K562 (cell line): Measurements from ENCODE around the gene TNPO2. TPM values are rescaled to one million over a fixed set of nuclear protein-coding genes. Genes with fewer than 3 reads are reported as not detected.

Experiments used
- CREBBP ChIP-seq: IDR thresholded peaks from one replicate; pipeline ENCODE4 v1.6.1; 2012; ENCODE audit warnings: low read depth, mild to moderate bottlenecking, control low read depth, inconsistent platforms, low read length
- ELF1 ChIP-seq: fragments of 200-800 bp; sonication (Bioruptor generic); IDR thresholded peaks from 2 replicates; pipeline ENCODE4 v1.6.1; 2016; ENCODE audit warnings: missing genetic modification characterization, missing compliant biosample characterization
- FOXJ2 ChIP-seq: fragments of 200-800 bp; sonication (Bioruptor generic); IDR thresholded peaks from 2 replicates; pipeline ENCODE4 v1.6.1; 2016; ENCODE audit warnings: missing genetic modification characterization, missing compliant biosample characterization
- HEY1 ChIP-seq: fragments of 250-450 bp; sonication (Bioruptor Pico); IDR thresholded peaks from 2 replicates; pipeline ENCODE4 v1.5.0; 2020; ENCODE audit warnings: mild to moderate bottlenecking, moderate library complexity, borderline replicate concordance
- HMG20A ChIP-seq: fragments of 450-650 bp; formaldehyde crosslinking; conservative IDR thresholded peaks from 2 replicates; pipeline ENCODE4 v1.4.0; 2020; ENCODE audit warnings: mild to moderate bottlenecking, mixed read lengths
- MECOM ChIP-seq: fragments of 250-450 bp; sonication (Bioruptor Pico); IDR thresholded peaks from 2 replicates; pipeline ENCODE4 v1.8.0; 2022; ENCODE audit warnings: inconsistent platforms
- MEIS2 ChIP-seq: fragments of 450-650 bp; IDR thresholded peaks from 2 replicates; pipeline ENCODE4 v1.6.1; 2014; ENCODE audit warnings: mild to moderate bottlenecking; ENCODE audit not compliant: partially characterized antibody
- NFRKB ChIP-seq: fragments of 450-650 bp; IDR thresholded peaks from 2 replicates; pipeline ENCODE4 v1.6.1; 2016; ENCODE audit warnings: low read depth
- TFAM ChIP-seq: fragments of 250-450 bp; sonication (Bioruptor Pico); conservative IDR thresholded peaks from 2 replicates; pipeline ENCODE4 v1.5.0; 2021; ENCODE audit warnings: mild to moderate bottlenecking, moderate library complexity
- YY1 ChIP-seq, 3 experiments: IDR thresholded peaks; 2 replicates each; pipeline ENCODE4 v1.6.1; 2011; ENCODE audit warnings: low read length in 2 of 3, mild to moderate bottlenecking in 2 of 3, moderate library complexity in 2 of 3, borderline replicate concordance in 1 of 3, control low read depth in 1 of 3, low read depth in 1 of 3; ENCODE audit not compliant: insufficient read depth in 3 of 3, insufficient replicate concordance in 2 of 3, control insufficient read depth in 1 of 3, insufficient read length in 1 of 3; ENCODE audit errors: extremely low read depth in 1 of 3
- ZBED1 ChIP-seq: IDR thresholded peaks from 2 replicates; pipeline ENCODE4 v1.6.1; 2014
- ZEB2 ChIP-seq: fragments of 450-650 bp; IDR thresholded peaks from 2 replicates; pipeline ENCODE4 v1.6.1; 2016
- ZFP1 ChIP-seq: fragments of 450-650 bp; formaldehyde crosslinking; IDR thresholded peaks from 2 replicates; pipeline ENCODE4 v1.4.0; 2020; ENCODE audit warnings: mild to moderate bottlenecking, mixed read lengths
- ZFP36 ChIP-seq: fragments of 150-350 bp; IDR thresholded peaks from 2 replicates; pipeline ENCODE4 v1.6.1; 2018; ENCODE audit warnings: low read length, low read depth; ENCODE audit not compliant: partially characterized antibody
- ZFX ChIP-seq: sonication (generic); formaldehyde crosslinking; IDR thresholded peaks from 2 replicates; pipeline ENCODE4 v1.8.0; 2022; ENCODE audit warnings: mild to moderate bottlenecking, missing genetic modification reagents, moderate library complexity
- ZNF24 ChIP-seq: fragments of 450-650 bp; IDR thresholded peaks from 2 replicates; pipeline ENCODE4 v1.6.1; 2016
- ZNF263 ChIP-seq: sonication (generic); formaldehyde crosslinking; IDR thresholded peaks from 2 replicates; pipeline ENCODE4 v1.8.0; 2022; ENCODE audit warnings: mild to moderate bottlenecking, missing genetic modification reagents, borderline replicate concordance
- ZNF274 ChIP-seq: IDR thresholded peaks from 2 replicates; pipeline ENCODE4 v1.6.1; 2011; ENCODE audit warnings: low read depth, mild to moderate bottlenecking, low read length, moderate library complexity, borderline replicate concordance
- polyA plus RNA-seq, 8 experiments: library from polyadenylated mRNA; depleted of rRNA in 4 of 8; stranded (reverse) in 5 of 8; unstranded in 3 of 8; fragments of >200 nt; fragmentation: Nextera tagmentation in 2 of 8; fragmentation: Illumina TruSeq in 1 of 8; extraction: Ambion mirVana in 2 of 8; extraction: Trizol in 1 of 8; gene quantifications; 2 replicates each; pipeline versions ENCODE4 v1.2.1 to v1.2.3, GENCODE V29; 2011 to 2014; ENCODE audit warnings: inconsistent platforms in 1 of 8, missing spikeins in 1 of 8
- total RNA-seq, 7 experiments: library from RNA; depleted of rRNA in 6 of 7; stranded (reverse); fragments of >200 nt in 6 of 7; fragmentation: Illumina TruSeq in 2 of 7; extraction: Trizol in 2 of 7; gene quantifications; 2 replicates each; pipeline versions ENCODE4 v1.2.1 to v1.2.3, GENCODE V29; 2011 to 2021; ENCODE audit warnings: low replicate concordance in 1 of 7
- TF ChIP-seq, protein P1 (sequence below), 2 experiments: fragments of 250-450 bp in 1 of 2; fragments of 450-650 bp in 1 of 2; sonication (Bioruptor Pico) in 1 of 2; IDR thresholded peaks; 2 replicates each; pipeline versions ENCODE4 v1.6.1 to v1.8.0; 2016 to 2021; ENCODE audit warnings: mild to moderate bottlenecking in 2 of 2, moderate library complexity in 2 of 2, missing compliant biosample characterization in 1 of 2, missing genetic modification characterization in 1 of 2
- TF ChIP-seq, protein P2 (sequence below): fragments of 250-450 bp; sonication (Bioruptor Pico); IDR thresholded peaks from 2 replicates; pipeline ENCODE4 v1.8.0; 2021; ENCODE audit warnings: mild to moderate bottlenecking, moderate library complexity
- TF ChIP-seq, protein P3 (sequence below), 2 experiments: IDR thresholded peaks in 1 of 2; conservative IDR thresholded peaks in 1 of 2; 2 replicates each; pipeline ENCODE4 v1.6.1; 2016; ENCODE audit warnings: low read depth in 2 of 2, mild to moderate bottlenecking in 1 of 2, missing compliant biosample characterization in 1 of 2, missing genetic modification characterization in 1 of 2, moderate library complexity in 1 of 2
- TF ChIP-seq, protein P4 (sequence below): fragments of 250-450 bp; sonication (Bioruptor Pico); IDR thresholded peaks from 2 replicates; pipeline ENCODE4 v1.6.1; 2021; ENCODE audit warnings: mild to moderate bottlenecking

TNPO2 gene
- total and polyA plus RNA-seq, 9 of the 15 experiments (the other 6 are each of a cell fraction or from before 2014, with no cell fraction given) = 6.0 to 126 (median 53.8) TPM

DNA sequence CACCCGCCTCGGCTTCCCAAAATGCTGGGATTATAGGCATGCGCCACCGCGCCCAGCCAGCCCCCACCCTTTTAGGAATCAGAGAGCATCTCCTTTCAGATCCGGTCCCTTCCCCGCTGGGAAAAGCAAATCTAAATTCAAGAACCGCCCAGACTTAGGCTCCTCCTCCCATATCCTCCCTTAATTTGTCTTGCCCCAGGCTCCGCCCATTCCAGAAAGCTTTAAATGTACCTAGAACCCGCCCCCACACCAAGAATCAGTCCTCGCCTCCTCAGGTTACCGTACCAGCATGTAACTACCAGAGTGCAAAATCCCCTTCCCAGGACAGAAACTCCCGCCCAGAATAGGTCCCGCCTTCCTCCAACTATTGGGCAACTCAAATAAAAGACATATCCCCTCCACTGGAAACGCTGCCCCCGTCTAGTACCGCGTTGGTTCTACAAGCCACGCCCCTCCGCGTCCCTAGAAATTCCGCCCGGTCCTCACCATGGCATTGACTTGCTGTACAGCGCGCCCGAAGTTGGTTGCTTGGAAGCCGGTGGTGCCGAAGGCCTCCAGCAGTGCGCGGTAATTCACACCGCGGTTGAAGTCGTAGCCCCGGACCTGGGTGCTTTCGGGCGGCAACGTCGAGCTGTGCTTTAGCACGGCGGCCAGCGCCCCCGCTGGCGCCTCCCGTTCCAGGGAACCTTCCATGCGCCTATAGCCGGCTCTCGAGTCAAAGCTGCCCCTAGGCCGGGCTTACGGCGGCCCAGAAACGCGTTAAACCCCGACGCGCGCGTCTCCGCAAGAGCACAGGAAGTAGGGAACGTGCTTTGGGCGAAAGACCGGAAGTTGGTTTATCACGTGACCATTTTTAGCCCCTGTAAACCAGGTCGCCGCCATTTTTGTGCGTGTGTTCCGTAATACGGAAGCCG lies 42.4 kb downstream of the TNPO2 start, which contains the start of gene DHPS (continued):
- TF ChIP-seq ELF1 = peak; percentile 93
- TF ChIP-seq MEIS2 = peak; percentile 51
- TF ChIP-seq ZEB2 = 0 out of 2 replicates have a peak, but pooled peaks have one; percentile 10
- TF ChIP-seq ZFP36 = no peak
- TF ChIP-seq ZFP1 = no peak
- TF ChIP-seq, protein P1, sequence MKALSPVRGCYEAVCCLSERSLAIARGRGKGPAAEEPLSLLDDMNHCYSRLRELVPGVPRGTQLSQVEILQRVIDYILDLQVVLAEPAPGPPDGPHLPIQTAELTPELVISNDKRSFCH (CRISPR knock-in tag; IDR thresholded peaks at IDR 0.05) = no peak
- TF ChIP-seq, protein P1 (tag; IDR thresholded peaks at IDR 0.05) = 0 out of 2 replicates have a peak, but pooled peaks have one; percentile 51
- TF ChIP-seq ZNF274 = no peak
- TF ChIP-seq, protein P2, sequence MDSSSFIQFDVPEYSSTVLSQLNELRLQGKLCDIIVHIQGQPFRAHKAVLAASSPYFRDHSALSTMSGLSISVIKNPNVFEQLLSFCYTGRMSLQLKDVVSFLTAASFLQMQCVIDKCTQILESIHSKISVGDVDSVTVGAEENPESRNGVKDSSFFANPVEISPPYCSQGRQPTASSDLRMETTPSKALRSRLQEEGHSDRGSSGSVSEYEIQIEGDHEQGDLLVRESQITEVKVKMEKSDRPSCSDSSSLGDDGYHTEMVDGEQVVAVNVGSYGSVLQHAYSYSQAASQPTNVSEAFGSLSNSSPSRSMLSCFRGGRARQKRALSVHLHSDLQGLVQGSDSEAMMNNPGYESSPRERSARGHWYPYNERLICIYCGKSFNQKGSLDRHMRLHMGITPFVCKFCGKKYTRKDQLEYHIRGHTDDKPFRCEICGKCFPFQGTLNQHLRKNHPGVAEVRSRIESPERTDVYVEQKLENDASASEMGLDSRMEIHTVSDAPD (CRISPR knock-in tag) = no peak
- peak; percentile 60; the same call in 1 of the 2 replicates for TF ChIP-seq ZNF263 (CRISPR knock-in tag)
- no peak for TF ChIP-seq ZBED1
- no peak for TF ChIP-seq HMG20A (CRISPR knock-in tag)
- peak; percentile 80 to 97 (median 95) for TF ChIP-seq YY1 (IDR thresholded peaks at IDR 0.05; ENCODE audit: borderline replicate concordance in 1 of 3, control insufficient read depth in 1 of 3, extremely low read depth in 1 of 3, insufficient read depth in 3 of 3, insufficient read length in 1 of 3, insufficient replicate concordance in 2 of 3, low read depth in 1 of 3, low read length in 2 of 3)
- no peak for TF ChIP-seq TFAM (CRISPR knock-in tag)
- TF ChIP-seq, protein P3, sequence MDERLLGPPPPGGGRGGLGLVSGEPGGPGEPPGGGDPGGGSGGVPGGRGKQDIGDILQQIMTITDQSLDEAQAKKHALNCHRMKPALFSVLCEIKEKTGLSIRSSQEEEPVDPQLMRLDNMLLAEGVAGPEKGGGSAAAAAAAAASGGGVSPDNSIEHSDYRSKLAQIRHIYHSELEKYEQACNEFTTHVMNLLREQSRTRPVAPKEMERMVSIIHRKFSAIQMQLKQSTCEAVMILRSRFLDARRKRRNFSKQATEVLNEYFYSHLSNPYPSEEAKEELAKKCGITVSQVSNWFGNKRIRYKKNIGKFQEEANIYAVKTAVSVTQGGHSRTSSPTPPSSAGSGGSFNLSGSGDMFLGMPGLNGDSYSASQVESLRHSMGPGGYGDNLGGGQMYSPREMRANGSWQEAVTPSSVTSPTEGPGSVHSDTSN (CRISPR knock-in tag; IDR thresholded peaks at IDR 0.05; ENCODE audit: low read depth) = no peak
- TF ChIP-seq, protein P3 (tag; conservative IDR thresholded peaks at IDR 0.05; ENCODE audit: low read depth) = no peak
- no peak for TF ChIP-seq ZNF24
- peak; percentile 71; the same call in 1 of the 2 replicates for TF ChIP-seq NFRKB
- peak; percentile 91 for TF ChIP-seq ZFX (CRISPR knock-in tag)
- TF ChIP-seq, protein P4, sequence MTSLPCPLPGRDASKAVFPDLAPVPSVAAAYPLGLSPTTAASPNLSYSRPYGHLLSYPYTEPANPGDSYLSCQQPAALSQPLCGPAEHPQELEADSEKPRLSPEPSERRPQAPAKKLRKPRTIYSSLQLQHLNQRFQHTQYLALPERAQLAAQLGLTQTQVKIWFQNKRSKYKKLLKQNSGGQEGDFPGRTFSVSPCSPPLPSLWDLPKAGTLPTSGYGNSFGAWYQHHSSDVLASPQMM (CRISPR knock-in tag) = no peak
- no peak for TF ChIP-seq HEY1
- TF ChIP-seq FOXJ2 (tag) = no peak; the same call in 1 of the 2 replicates
- TF ChIP-seq CREBBP = no peak
- no peak for TF ChIP-seq MECOM (CRISPR knock-in tag)
